Activated CD4-positive, alpha-beta memory T cell treated with anti-CD3 and anti-CD28 coated beads for 36 hours (primary cell): ENCODE results near the gene GTF2A1. TPM values are rescaled to one million over a fixed set of nuclear protein-coding genes. Genes with fewer than 3 reads are reported as not detected.

ENCODE experiments used
- CTCF ChIA-PET: fragments of 350-600 bp; sonication (Branson Sonifier 250); formaldehyde crosslinking; loops from one replicate; lab custom pipeline; 2021; ENCODE audit warnings: antibody characterized with exemption, inconsistent platforms; lab: Charles Lee
- POLR2A ChIA-PET: fragments of 350-600 bp; sonication (Branson Sonifier 250); formaldehyde crosslinking; loops from one replicate; lab custom pipeline; 2021; ENCODE audit warnings: antibody characterized with exemption; lab: Charles Lee
- DNase-seq: peaks from one replicate; pipeline ENCODE4 v3.0.0-alpha.2; 2020
- H3K27ac Mint-ChIP-seq: one replicate; pipeline ENCODE4 v1.8.0; 2021; ENCODE audit warnings: mixed read lengths
- H3K27me3 Mint-ChIP-seq: one replicate; pipeline ENCODE4 v1.8.0; 2021; ENCODE audit warnings: mixed read lengths
- H3K36me3 Mint-ChIP-seq: one replicate; pipeline ENCODE4 v1.8.0; 2021; ENCODE audit warnings: mixed read lengths
- H3K4me1 Mint-ChIP-seq: one replicate; pipeline ENCODE4 v1.8.0; 2021; ENCODE audit warnings: low read depth, mixed read lengths
- H3K4me3 Mint-ChIP-seq: one replicate; pipeline ENCODE4 v1.8.0; 2021; ENCODE audit warnings: mild to moderate bottlenecking, mixed read lengths
- H3K9me3 Mint-ChIP-seq: one replicate; pipeline ENCODE4 v1.8.0; 2021; ENCODE audit warnings: mixed read lengths
- intact Hi-C: fragments of 100-400 bp; cut with micrococcal nuclease; formaldehyde crosslinking; loops from one replicate; pipeline ENCODE4 v1.15.1; 2023
- total RNA-seq, 2 experiments: library from RNA; stranded (reverse); gene quantifications; one replicate each; pipeline ENCODE4 v1.2.3, GENCODE V29; 2021

GTF2A1 gene
- total RNA-seq, 2 experiments from 2014 or later: 38.9 to 40.1 TPM

GRCh38 chr14:81222691-81223090 is 1.9 kb upstream of the GTF2A1 start:
- POLR2A ChIA-PET: interaction anchor here (1.2 kb wide), 1 partner anchor 10 kb away, joined by 3 read pairs; no protein-coding TSS in a partner anchor
- Mint-ChIP-seq H3K36me3 (peaks cover 8% of the 10 kb centered on the region), H3K27ac (no peak overlapping the region), H3K4me3 (no peak overlapping the region), H3K9me3 (no peaks in the 10 kb centered on the region), H3K27me3 (peaks cover 2% of the 10 kb centered on the region), H3K4me1 (peaks cover 20% of the 10 kb centered on the region)
- CTCF ChIA-PET: no interaction called here
- intact Hi-C loops: no loop called here
- DNase-seq: no peak

GRCh38 chr14:81222126-81222525 is 1.4 kb upstream of the GTF2A1 start:
- H3K4me3 Mint-ChIP-seq: peak overlapping the region; percentile 87
- DNase-seq: no peak
- ChIA-PET CTCF (interaction anchor here (1.8 kb wide), 1 partner anchor 232 kb away, joined by 4 read pairs; no protein-coding TSS in a partner anchor), POLR2A (no interaction called here)
- no peaks in the 10 kb centered on the region for H3K9me3 Mint-ChIP-seq
- intact Hi-C loops: no loop called here
- H3K27me3 Mint-ChIP-seq: peaks cover 2% of the 10 kb centered on the region
- H3K27ac Mint-ChIP-seq: peak overlapping the region; percentile 97
- H3K36me3 Mint-ChIP-seq: peaks cover 8% of the 10 kb centered on the region
- peaks cover 25% of the 10 kb centered on the region for H3K4me1 Mint-ChIP-seq

- intact Hi-C loops: loop anchor here (1.0 to 2.0 kb wide), 6 partner anchors 51 to 634 kb away; partner anchors contain the start of gene CEP128
- H3K36me3 Mint-ChIP-seq: peaks cover 8% of the 10 kb centered on the region
- peaks cover 30% of the 10 kb centered on the region for H3K4me1 Mint-ChIP-seq
- peaks cover 2% of the 10 kb centered on the region for H3K27me3 Mint-ChIP-seq
- no peak for DNase-seq
- peak overlapping the region; percentile 97 for H3K27ac Mint-ChIP-seq
- POLR2A ChIA-PET: interaction anchor here (0.6 to 1.4 kb wide), 7 partner anchors 36 to 290 kb away, joined by 3 to 7 read pairs (median 4); partner anchors contain the start of gene CEP128
- CTCF ChIA-PET: interaction anchor here (0.7 to 1.8 kb wide), 3 partner anchors 51 to 233 kb away, joined by 3 to 5 read pairs (median 4); no protein-coding TSS in a partner anchor
- H3K4me3 Mint-ChIP-seq: peak overlapping the region; percentile 87
- H3K9me3 Mint-ChIP-seq: no peaks in the 10 kb centered on the region
Observed at GRCh38 chr14:81221579-81222102, 882 bp upstream of the GTF2A1 start.

- DNase-seq: no peak
- ChIA-PET CTCF (interaction anchor here (1.6 to 1.8 kb wide), 2 partner anchors 50 to 234 kb away, joined by 4 to 5 read pairs; no protein-coding TSS in a partner anchor), POLR2A (interaction anchor here (0.6 to 1.4 kb wide), 6 partner anchors 16 to 296 kb away, joined by 3 to 7 read pairs (median 4); no protein-coding TSS in a partner anchor)
- Mint-ChIP-seq H3K27ac (peak overlapping the region; percentile 97), H3K27me3 (peaks cover 2% of the 10 kb centered on the region), H3K9me3 (no peaks in the 10 kb centered on the region), H3K4me1 (peaks cover 36% of the 10 kb centered on the region), H3K4me3 (peak overlapping the region; percentile 87), H3K36me3 (peaks cover 17% of the 10 kb centered on the region)
- intact Hi-C loops: loop anchor here (2.0 kb wide), 2 partner anchors 254 to 280 kb away; partner anchors contain the start of gene CEP128
Observed at GRCh38 chr14:81220580-81220829, 254 bp downstream of the GTF2A1 start.

- no peaks in the 10 kb centered on the region for H3K9me3 Mint-ChIP-seq
- H3K4me3 Mint-ChIP-seq: peak overlapping the region; percentile 96
- H3K36me3 Mint-ChIP-seq: peaks cover 21% of the 10 kb centered on the region
- POLR2A ChIA-PET: interaction anchor here (0.6 to 1.4 kb wide), 3 partner anchors 15 to 297 kb away, joined by 3 to 5 read pairs (median 4); no protein-coding TSS in a partner anchor
- DNase-seq: peak; percentile 48
- CTCF ChIA-PET: interaction anchor here (0.6 to 1.6 kb wide), 3 partner anchors 49 to 228 kb away, joined by 3 to 5 read pairs (median 5); no protein-coding TSS in a partner anchor
- peak overlapping the region; percentile 97 for H3K27ac Mint-ChIP-seq
- intact Hi-C loops: loop anchor here (1.0 to 5.0 kb wide), 8 partner anchors 19 to 279 kb away; partner anchors contain the start of gene CEP128
- H3K27me3 Mint-ChIP-seq: peaks cover 2% of the 10 kb centered on the region
- peaks cover 39% of the 10 kb centered on the region for H3K4me1 Mint-ChIP-seq
Observed at GRCh38 chr14:81219759-81220579, 790 bp downstream of the GTF2A1 start.

- DNase-seq: peak; percentile 90
- peaks cover 2% of the 10 kb centered on the region for H3K27me3 Mint-ChIP-seq
- CTCF ChIA-PET: interaction anchor here (0.6 to 1.0 kb wide), 2 partner anchors 223 to 227 kb away, joined by 3 to 5 read pairs; no protein-coding TSS in a partner anchor
- POLR2A ChIA-PET: interaction anchor here (0.6 to 0.8 kb wide), 3 partner anchors 31 to 49 kb away, joined by 3 to 4 read pairs (median 3); no protein-coding TSS in a partner anchor
- peaks cover 40% of the 10 kb centered on the region for H3K4me1 Mint-ChIP-seq
- H3K27ac Mint-ChIP-seq: peak overlapping the region; percentile 97
- peak overlapping the region; percentile 96 for H3K4me3 Mint-ChIP-seq
- no peaks in the 10 kb centered on the region for H3K9me3 Mint-ChIP-seq
- intact Hi-C loops: loop anchor here (1.0 to 5.0 kb wide), 6 partner anchors 18 to 272 kb away; no protein-coding TSS in a partner anchor
- peaks cover 24% of the 10 kb centered on the region for H3K36me3 Mint-ChIP-seq
Observed at GRCh38 chr14:81219210-81219758, 1.5 kb downstream of the GTF2A1 start.

- peaks cover 51% of the 10 kb centered on the region for H3K4me1 Mint-ChIP-seq
- intact Hi-C loops: no loop called here
Observed at GRCh38 chr14:81211844-81212243, 8.9 kb downstream of the GTF2A1 start.

GRCh38 chr14:81209167-81209836 is 11.5 kb downstream of the GTF2A1 start:
- intact Hi-C loops: no loop called here
- CTCF ChIA-PET: interaction anchor here (1.0 kb wide), 1 partner anchor 38 kb away, joined by 3 read pairs; no protein-coding TSS in a partner anchor
- Mint-ChIP-seq H3K27ac (no peak overlapping the region), H3K4me3 (no peak overlapping the region), H3K4me1 (peaks cover 58% of the 10 kb centered on the region), H3K9me3 (no peaks in the 10 kb centered on the region), H3K36me3 (peaks cover 56% of the 10 kb centered on the region), H3K27me3 (no peaks in the 10 kb centered on the region)
- DNase-seq: no peak
- POLR2A ChIA-PET: no interaction called here

More at GRCh38 chr14:81211844-81212243, 8.9 kb downstream of the GTF2A1 start:
- peak; percentile 23 for DNase-seq
- H3K36me3 Mint-ChIP-seq: peaks cover 56% of the 10 kb centered on the region
- ChIA-PET CTCF (interaction anchor here (0.5 to 0.7 kb wide), 2 partner anchors 220 to 329 kb away, joined by 3 to 4 read pairs; no protein-coding TSS in a partner anchor), POLR2A (no interaction called here)
- no peak overlapping the region for H3K27ac Mint-ChIP-seq
- no peak overlapping the region for H3K4me3 Mint-ChIP-seq
- H3K27me3 Mint-ChIP-seq: no peaks in the 10 kb centered on the region
- H3K9me3 Mint-ChIP-seq: no peaks in the 10 kb centered on the region

- Mint-ChIP-seq H3K27me3 (no peaks in the 10 kb centered on the region), H3K9me3 (no peaks in the 10 kb centered on the region), H3K36me3 (peaks cover 51% of the 10 kb centered on the region)
Observed at GRCh38 chr14:81208489-81208888, 12.3 kb downstream of the GTF2A1 start.

GRCh38 chr14:81206115-81206514 is 14.6 kb downstream of the GTF2A1 start:
- peaks cover 47% of the 10 kb centered on the region for H3K36me3 Mint-ChIP-seq
- ChIA-PET POLR2A (no interaction called here), CTCF (no interaction called here)

More at GRCh38 chr14:81208489-81208888, 12.3 kb downstream of the GTF2A1 start:
- POLR2A ChIA-PET: interaction anchor here (0.7 kb wide), 1 partner anchor 10 kb away, joined by 4 read pairs; no protein-coding TSS in a partner anchor
- Mint-ChIP-seq H3K4me1 (peaks cover 55% of the 10 kb centered on the region), H3K27ac (no peak overlapping the region), H3K4me3 (no peak overlapping the region)
- CTCF ChIA-PET: no interaction called here
- DNase-seq: no peak
- intact Hi-C loops: no loop called here

GRCh38 chr14:81205639-81206038 is 15.1 kb downstream of the GTF2A1 start:
- Mint-ChIP-seq H3K4me3 (no peak overlapping the region), H3K4me1 (peaks cover 42% of the 10 kb centered on the region), H3K27ac (no peak overlapping the region), H3K27me3 (no peaks in the 10 kb centered on the region), H3K9me3 (no peaks in the 10 kb centered on the region), H3K36me3 (peaks cover 48% of the 10 kb centered on the region)
- DNase-seq: no peak
- intact Hi-C loops: no loop called here
- POLR2A ChIA-PET: no interaction called here
- CTCF ChIA-PET: no interaction called here

More at GRCh38 chr14:81206115-81206514, 14.6 kb downstream of the GTF2A1 start:
- Mint-ChIP-seq H3K27me3 (no peaks in the 10 kb centered on the region), H3K4me1 (peaks cover 44% of the 10 kb centered on the region), H3K27ac (no peak overlapping the region), H3K9me3 (no peaks in the 10 kb centered on the region), H3K4me3 (no peak overlapping the region)
- intact Hi-C loops: no loop called here
- DNase-seq: peak; percentile 23
